HepG2 (cell line): ENCODE data around the gene KRTCAP2. TPM values are rescaled to one million over a fixed set of nuclear protein-coding genes. Genes with fewer than 3 reads are reported as not detected.

ENCODE experiments used
- AFF4 ChIP-seq: sonication (generic); formaldehyde crosslinking; IDR thresholded peaks from 2 replicates; pipeline ENCODE4 v1.4.0; 2020; ENCODE audit warnings: missing genetic modification reagents
- ETV5 ChIP-seq: IDR thresholded peaks from 2 replicates; pipeline ENCODE4 v1.6.1; 2018; ENCODE audit warnings: missing biosample characterization, missing genetic modification reagents, inconsistent platforms, borderline replicate concordance
- FOXO1 ChIP-seq: sonication (generic); formaldehyde crosslinking; IDR thresholded peaks from 2 replicates; pipeline ENCODE4 v1.4.0; 2020; ENCODE audit warnings: missing genetic modification reagents
- GPN1 ChIP-seq: sonication (generic); formaldehyde crosslinking; IDR thresholded peaks from 2 replicates; pipeline ENCODE4 v1.5.1; 2020; ENCODE audit warnings: missing genetic modification reagents, borderline replicate concordance
- HIVEP1 ChIP-seq: sonication (generic); formaldehyde crosslinking; IDR thresholded peaks from 2 replicates; pipeline ENCODE4 v1.4.0; 2020; ENCODE audit warnings: mild to moderate bottlenecking, missing genetic modification reagents
- MNT ChIP-seq: fragments of 450-650 bp; IDR thresholded peaks from 2 replicates; pipeline ENCODE4 v1.6.1; 2016
- POLR2AphosphoS5 ChIP-seq: IDR thresholded peaks from 2 replicates; pipeline ENCODE4 v1.6.1; 2012; ENCODE audit warnings: low read depth, low read length
- RFXANK ChIP-seq: IDR thresholded peaks from 2 replicates; pipeline ENCODE4 v1.6.1; 2016
- TBL1XR1 ChIP-seq: fragments of 150-350 bp; IDR thresholded peaks from 2 replicates; pipeline ENCODE4 v1.6.1; 2014; ENCODE audit warnings: borderline replicate concordance, low read length; ENCODE audit not compliant: partially characterized antibody
- ZNF280D ChIP-seq: sonication (generic); formaldehyde crosslinking; IDR thresholded peaks from 2 replicates; pipeline ENCODE4 v1.5.1; 2020; ENCODE audit warnings: mild to moderate bottlenecking, missing genetic modification reagents
- ZNF546 ChIP-seq: sonication (generic); formaldehyde crosslinking; conservative IDR thresholded peaks from 2 replicates; pipeline ENCODE4 v1.8.1; 2023; ENCODE audit warnings: mild to moderate bottlenecking, missing genetic modification reagents
- ZNF749 ChIP-seq: sonication (generic); formaldehyde crosslinking; IDR thresholded peaks from 2 replicates; pipeline ENCODE4 v1.8.0; 2022; ENCODE audit warnings: mild to moderate bottlenecking, missing genetic modification reagents, moderate library complexity, borderline replicate concordance
- ZNF792 ChIP-seq: IDR thresholded peaks from 2 replicates; pipeline ENCODE4 v1.6.1; 2016
- polyA plus RNA-seq, 8 experiments: library from polyadenylated mRNA; depleted of rRNA in 3 of 8; stranded (reverse) in 7 of 8; unstranded in 1 of 8; fragments of >200 nt; fragmentation: Illumina TruSeq in 4 of 8; extraction: Trizol in 4 of 8; gene quantifications; 2 replicates each; pipeline versions ENCODE4 v1.2.1 to v1.2.3, GENCODE V29; 2011 to 2016; ENCODE audit warnings: low read depth in 4 of 8, missing spikeins in 1 of 8, mixed read lengths in 1 of 8; ENCODE audit not compliant: insufficient read depth in 1 of 8
- total RNA-seq, 5 experiments: library from RNA; depleted of rRNA; stranded (reverse); fragments of >200 nt; fragmentation: Illumina TruSeq; extraction: Trizol; gene quantifications; 2 replicates each; pipeline ENCODE4 v1.2.3, GENCODE V29; 2016; ENCODE audit warnings: low read depth in 1 of 5
- TF ChIP-seq, protein P1 (sequence below): sonication (generic); formaldehyde crosslinking; IDR thresholded peaks from 2 replicates; pipeline ENCODE4 v1.5.1; 2020; ENCODE audit warnings: mild to moderate bottlenecking, moderate library complexity, missing genetic modification reagents
- TF ChIP-seq, protein P2 (sequence below): sonication (generic); formaldehyde crosslinking; IDR thresholded peaks from 2 replicates; pipeline ENCODE4 v1.8.0; 2022; ENCODE audit warnings: missing genetic modification reagents, mild to moderate bottlenecking, inconsistent platforms, borderline replicate concordance
- TF ChIP-seq, protein P3 (sequence below), 2 experiments: fragments of 450-650 bp in 1 of 2; sonication (generic) in 1 of 2; formaldehyde crosslinking; IDR thresholded peaks; 2 replicates each; pipeline versions ENCODE4 v1.5.0 to v1.8.0; 2020 to 2022; ENCODE audit warnings: mild to moderate bottlenecking in 1 of 2, missing genetic modification reagents in 1 of 2

The KRTCAP2 gene
- total and polyA plus RNA-seq, 2 of the 13 experiments (the other 11 are each of a cell fraction or from before 2014, with no cell fraction given): 77.3 to 79.4 TPM

DNA sequence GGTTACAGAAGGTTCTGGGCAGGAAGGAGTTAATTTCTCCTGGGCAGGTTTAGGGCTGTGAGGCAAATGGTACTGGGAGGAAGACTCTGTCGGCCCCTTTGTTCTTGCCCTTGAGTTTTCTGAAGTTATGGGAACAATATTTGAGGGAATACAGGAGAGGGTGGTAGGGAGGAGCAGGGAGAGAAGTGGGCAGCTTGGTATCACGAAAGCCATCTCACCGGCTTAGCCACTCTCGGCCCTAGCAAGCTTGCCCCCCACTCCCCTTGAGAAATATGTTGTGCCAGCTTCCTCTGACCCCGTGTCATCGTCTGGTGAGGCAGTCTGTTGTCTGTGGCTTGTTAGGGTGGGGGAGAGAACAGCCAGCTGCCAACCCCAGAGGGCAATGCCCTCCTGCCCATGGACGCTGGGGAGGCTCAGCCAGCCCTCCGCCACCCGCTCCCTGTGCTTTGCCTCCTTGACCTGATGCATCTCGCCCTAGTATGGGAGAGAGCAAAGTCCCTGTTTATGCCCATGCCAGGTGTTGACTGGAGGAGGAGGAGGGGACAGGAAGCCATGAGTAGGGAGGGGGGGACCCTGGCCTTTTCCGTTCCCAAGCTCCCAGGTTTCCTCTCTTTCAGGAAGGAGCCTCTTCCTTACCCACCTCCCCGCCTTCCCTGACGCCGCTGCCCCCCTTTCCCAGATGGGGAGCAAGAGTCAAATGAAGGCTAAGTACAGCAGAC is 44.2 kb downstream of the KRTCAP2 start (continued):
- TF ChIP-seq, protein P1, sequence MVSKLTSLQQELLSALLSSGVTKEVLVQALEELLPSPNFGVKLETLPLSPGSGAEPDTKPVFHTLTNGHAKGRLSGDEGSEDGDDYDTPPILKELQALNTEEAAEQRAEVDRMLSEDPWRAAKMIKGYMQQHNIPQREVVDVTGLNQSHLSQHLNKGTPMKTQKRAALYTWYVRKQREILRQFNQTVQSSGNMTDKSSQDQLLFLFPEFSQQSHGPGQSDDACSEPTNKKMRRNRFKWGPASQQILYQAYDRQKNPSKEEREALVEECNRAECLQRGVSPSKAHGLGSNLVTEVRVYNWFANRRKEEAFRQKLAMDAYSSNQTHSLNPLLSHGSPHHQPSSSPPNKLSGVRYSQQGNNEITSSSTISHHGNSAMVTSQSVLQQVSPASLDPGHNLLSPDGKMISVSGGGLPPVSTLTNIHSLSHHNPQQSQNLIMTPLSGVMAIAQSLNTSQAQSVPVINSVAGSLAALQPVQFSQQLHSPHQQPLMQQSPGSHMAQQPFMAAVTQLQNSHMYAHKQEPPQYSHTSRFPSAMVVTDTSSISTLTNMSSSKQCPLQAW: peak; percentile 81; the same call in 1 of the 2 replicates
- TF ChIP-seq, protein P2, sequence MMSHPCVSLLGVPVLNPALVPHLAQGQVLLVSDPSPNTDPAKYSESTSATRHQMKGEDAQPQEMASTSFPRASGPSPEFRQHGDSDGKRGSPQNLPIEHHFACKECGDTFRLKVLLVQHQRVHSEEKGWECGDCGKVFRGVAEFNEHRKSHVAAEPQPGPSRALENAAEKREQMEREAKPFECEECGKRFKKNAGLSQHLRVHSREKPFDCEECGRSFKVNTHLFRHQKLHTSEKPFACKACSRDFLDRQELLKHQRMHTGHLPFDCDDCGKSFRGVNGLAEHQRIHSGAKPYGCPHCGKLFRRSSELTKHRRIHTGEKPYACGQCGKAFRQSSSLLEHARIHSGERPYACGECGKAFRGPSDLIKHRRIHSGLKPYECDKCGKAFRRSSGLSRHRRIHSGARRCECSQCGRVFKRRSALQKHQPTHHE (CRISPR knock-in tag): peak; percentile 74; the same call in 1 of the 2 replicates
- TF ChIP-seq, protein P3, sequence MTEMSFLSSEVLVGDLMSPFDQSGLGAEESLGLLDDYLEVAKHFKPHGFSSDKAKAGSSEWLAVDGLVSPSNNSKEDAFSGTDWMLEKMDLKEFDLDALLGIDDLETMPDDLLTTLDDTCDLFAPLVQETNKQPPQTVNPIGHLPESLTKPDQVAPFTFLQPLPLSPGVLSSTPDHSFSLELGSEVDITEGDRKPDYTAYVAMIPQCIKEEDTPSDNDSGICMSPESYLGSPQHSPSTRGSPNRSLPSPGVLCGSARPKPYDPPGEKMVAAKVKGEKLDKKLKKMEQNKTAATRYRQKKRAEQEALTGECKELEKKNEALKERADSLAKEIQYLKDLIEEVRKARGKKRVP (CRISPR knock-in tag; IDR thresholded peaks at IDR 0.05): 0 out of 4 replicates have a peak, but pooled peaks of 1 of the 2 experiments have one; percentile 40
- peak; percentile 89 for TF ChIP-seq ZNF749 (CRISPR knock-in tag)
- peak; percentile 27; the same call in 1 of the 2 replicates for TF ChIP-seq AFF4 (CRISPR knock-in tag)
- no peak for TF ChIP-seq ZNF546 (CRISPR knock-in tag)
- no peak for TF ChIP-seq GPN1 (CRISPR knock-in tag)
- TF ChIP-seq ZNF280D (CRISPR knock-in tag): peak; percentile 75; the same call in 1 of the 2 replicates
- TF ChIP-seq FOXO1: peak; percentile 98
- peak; percentile 96 for TF ChIP-seq ETV5
- no peak for TF ChIP-seq TBL1XR1
- TF ChIP-seq POLR2AphosphoS5: peak; percentile 70
- TF ChIP-seq RFXANK (CRISPR knock-in tag): no peak
- no peak; the same call in 1 of the 2 replicates for TF ChIP-seq MNT
- TF ChIP-seq HIVEP1: peak; percentile 68; the same call in 1 of the 2 replicates
- TF ChIP-seq ZNF792 (CRISPR knock-in tag): peak; percentile 59; the same call in 1 of the 2 replicates
